Measurements from ENCODE around the gene PDIA5.

PDIA5 gene

DNA sequence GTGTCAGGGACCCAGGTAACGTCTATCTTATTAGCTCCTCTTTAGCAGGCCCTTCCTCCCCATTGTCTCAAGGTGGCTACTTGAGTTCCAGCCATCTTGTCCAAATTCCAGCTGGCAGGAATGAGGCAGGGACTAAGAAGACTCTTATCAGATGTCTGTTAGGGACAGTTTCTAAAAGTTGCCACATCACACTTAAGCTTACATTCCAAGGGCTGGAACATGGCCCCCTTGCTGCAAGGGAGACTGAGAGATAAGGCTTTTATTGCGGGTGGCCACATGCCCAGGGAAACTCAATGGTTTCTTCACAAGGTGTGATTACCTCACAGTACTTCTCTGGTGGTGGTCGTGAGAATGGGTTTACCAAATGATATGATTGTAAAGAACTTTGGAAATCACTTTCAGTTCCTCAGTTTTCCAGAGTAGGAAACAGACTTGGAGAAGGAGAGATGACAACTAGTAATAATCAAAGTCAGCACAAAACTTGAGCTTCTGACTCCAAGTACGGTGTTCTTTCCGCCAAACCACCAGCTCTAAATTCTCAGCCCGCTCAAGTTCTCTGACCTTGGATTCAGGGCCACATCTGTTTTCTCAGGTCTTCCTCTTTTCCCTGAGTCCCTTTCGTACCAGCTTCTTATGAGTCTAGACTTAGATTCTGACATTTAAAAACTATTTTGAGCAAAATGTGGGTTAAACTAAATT, 14.2 kb downstream of the PDIA5 start:
- H3K36me3 ChIP-seq (ENCODE audit: insufficient read depth, low read length), result peaks cover 3% of the 10 kb centered on the region; the same call in 1 of the 2 replicates
- H3K9ac ChIP-seq (ENCODE audit: insufficient read length), result no peak overlapping the region
- peak overlapping the region; percentile 75 for H3K27ac ChIP-seq
- no peak for TF ChIP-seq POLR2AphosphoS5 (IDR thresholded peaks at IDR 0.05; ENCODE audit: borderline replicate concordance, low read depth, low read length)
- no peak for TF ChIP-seq EZH2 (IDR thresholded peaks at IDR 0.05)
- DNase-seq (ENCODE audit: low read depth, low spot score), result no peak
- H3K9me3 ChIP-seq (ENCODE audit: low read depth, low read length), result no peaks in the 10 kb centered on the region
- H3K4me3 ChIP-seq, result peak overlapping the region; percentile 18

DNA sequence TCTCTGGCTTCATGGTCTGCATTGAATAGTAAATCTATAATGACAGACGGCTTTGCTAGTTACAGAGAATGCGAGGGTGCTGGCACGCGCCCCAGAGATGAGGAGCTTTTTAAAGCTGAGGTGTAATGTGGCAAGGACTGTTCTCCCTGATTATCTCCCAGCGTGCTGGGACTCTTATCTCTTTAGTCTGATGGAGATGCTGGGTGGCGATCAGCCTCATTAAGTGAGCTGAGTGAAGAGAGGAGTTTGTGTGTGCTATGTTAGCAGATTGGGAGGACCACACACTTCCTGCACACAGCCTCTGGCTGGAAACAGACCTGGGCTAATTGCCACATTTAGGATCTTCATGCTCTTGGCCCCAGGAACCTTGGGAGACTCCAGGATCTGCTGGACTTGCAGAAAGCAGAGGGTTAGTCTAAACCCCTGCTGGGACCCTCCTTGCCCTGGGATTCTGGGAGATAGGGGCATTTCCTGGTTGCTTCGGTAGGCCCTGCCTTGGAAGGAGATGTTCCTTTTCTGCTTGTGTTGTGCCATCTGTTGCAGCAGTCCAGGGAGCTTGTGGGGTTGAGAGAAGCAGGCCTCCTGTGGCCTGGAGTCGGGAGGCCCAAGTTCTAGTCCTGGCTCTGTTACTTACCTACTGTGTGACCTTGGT, 15.0 kb downstream of the PDIA5 start:
- Histone ChIP-seq H3K36me3 (ENCODE audit: insufficient read depth, low read length) (peaks cover 3% of the 10 kb centered on the region; the same call in 1 of the 2 replicates), H3K27ac (peak overlapping the region; percentile 75), H3K4me3 (peak overlapping the region; percentile 18), H3K9me3 (ENCODE audit: low read depth, low read length) (no peaks in the 10 kb centered on the region), H3K9ac (ENCODE audit: insufficient read length) (no peak overlapping the region)
- DNase-seq (ENCODE audit: low read depth, low spot score), result peak; percentile 37
- no peak for TF ChIP-seq EZH2 (IDR thresholded peaks at IDR 0.05)
- TF ChIP-seq POLR2AphosphoS5 (IDR thresholded peaks at IDR 0.05; ENCODE audit: borderline replicate concordance, low read depth, low read length), result peak; percentile 43; the same call in 1 of the 2 replicates
- TF ChIP-seq FOXP2 (optimal IDR thresholded peaks at IDR 0.05; ENCODE audit: control extremely low read depth, extremely low read length, insufficient read depth), result no peak

DNA sequence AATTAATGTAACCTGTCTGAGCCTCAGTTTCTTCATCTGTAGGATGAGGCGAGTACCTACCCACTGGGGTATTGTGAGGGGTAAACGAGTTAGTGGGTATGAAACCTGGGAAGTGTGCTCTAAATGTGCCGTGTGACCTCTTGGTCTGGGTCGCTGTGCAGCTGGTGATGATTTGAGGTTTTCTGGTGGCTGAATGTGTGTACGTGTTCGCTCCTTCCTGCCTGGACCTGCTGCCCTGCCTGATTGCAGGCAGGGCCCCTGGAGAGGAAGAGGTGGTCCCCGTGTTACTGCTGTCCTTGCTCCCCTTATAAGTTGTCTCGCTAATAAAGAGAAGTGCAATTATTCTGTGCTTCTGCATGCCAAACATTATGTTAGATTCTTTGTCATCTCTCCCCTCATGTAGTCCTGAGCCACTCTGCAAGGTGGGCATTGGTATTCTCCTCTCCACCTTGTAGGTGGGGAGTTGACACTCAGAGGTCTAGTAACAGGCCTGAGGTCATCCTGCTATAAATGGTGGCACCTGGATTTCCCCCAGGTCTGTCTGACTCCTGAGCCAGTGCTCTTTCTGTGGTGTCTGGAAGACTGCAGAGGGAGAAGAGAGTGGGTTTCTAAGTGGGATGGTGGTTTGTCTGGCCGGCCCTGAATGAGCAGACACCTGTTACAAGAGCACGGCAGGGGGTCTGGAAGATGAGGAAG, 15.7 kb downstream of the PDIA5 start:
- Histone ChIP-seq H3K36me3 (ENCODE audit: insufficient read depth, low read length) (peaks cover 3% of the 10 kb centered on the region; the same call in 1 of the 2 replicates), H3K9me3 (ENCODE audit: low read depth, low read length) (no peaks in the 10 kb centered on the region), H3K4me3 (peak overlapping the region; percentile 18; the same call in 1 of the 2 replicates), H3K9ac (ENCODE audit: insufficient read length) (no peak overlapping the region), H3K27ac (peak overlapping the region; percentile 75)
- DNase-seq (ENCODE audit: low read depth, low spot score), result no peak
- TF ChIP-seq EZH2 (IDR thresholded peaks at IDR 0.05), result no peak
- no peak for TF ChIP-seq FOXP2 (optimal IDR thresholded peaks at IDR 0.05; ENCODE audit: control extremely low read depth, extremely low read length, insufficient read depth)
- no peak for TF ChIP-seq POLR2AphosphoS5 (IDR thresholded peaks at IDR 0.05; ENCODE audit: borderline replicate concordance, low read depth, low read length)

DNA sequence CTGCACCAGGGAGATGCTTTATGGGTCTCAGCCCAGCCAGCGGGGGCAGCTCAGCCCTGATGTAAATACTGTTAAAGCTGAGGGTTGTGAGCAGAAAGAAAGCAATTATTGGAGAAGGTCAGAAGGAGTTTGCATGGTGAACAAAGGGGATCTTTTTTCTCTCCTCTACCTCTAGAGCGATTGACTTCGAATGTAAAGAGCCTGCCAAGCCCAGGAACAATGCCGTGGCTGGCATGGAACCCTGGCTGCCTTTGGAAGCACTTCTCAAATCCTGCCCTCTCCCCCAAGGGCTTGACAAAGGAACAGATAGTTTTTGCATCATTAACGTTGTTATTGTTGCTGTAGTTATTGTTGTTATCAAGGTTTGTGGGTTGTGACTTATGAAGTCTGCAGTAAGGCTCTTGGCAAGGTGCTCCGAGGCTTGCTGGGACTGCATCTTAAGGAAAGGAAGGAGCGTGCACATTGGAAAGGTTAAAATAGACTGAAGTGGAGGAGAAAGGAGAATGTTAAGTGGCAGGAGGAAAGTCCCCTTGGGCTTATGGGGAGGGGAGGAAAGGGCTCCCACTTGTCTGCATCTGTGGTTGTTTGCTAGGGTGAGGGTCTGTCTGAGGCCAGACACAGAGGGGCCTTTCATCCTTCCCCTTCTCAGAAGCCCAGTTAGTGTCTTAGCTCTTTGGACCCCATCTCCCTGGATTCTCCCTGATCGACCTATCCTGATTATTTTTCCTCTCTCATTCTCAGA, 16.7 kb downstream of the PDIA5 start:
- DNase-seq (ENCODE audit: low read depth, low spot score), result no peak
- no peaks in the 10 kb centered on the region for H3K9me3 ChIP-seq (ENCODE audit: low read depth, low read length)
- H3K9ac ChIP-seq (ENCODE audit: insufficient read length), result no peak overlapping the region
- TF ChIP-seq FOXP2 (optimal IDR thresholded peaks at IDR 0.05; ENCODE audit: control extremely low read depth, extremely low read length, insufficient read depth) (no peak), POLR2AphosphoS5 (IDR thresholded peaks at IDR 0.05; ENCODE audit: borderline replicate concordance, low read depth, low read length) (no peak), EZH2 (IDR thresholded peaks at IDR 0.05) (no peak)
- no peak overlapping the region for H3K4me3 ChIP-seq
- peaks cover 3% of the 10 kb centered on the region; the same call in 1 of the 2 replicates for H3K36me3 ChIP-seq (ENCODE audit: insufficient read depth, low read length)
- 0 out of 2 replicates have a peak overlapping the region, but pooled peaks have one; percentile 33 for H3K27ac ChIP-seq

DNA sequence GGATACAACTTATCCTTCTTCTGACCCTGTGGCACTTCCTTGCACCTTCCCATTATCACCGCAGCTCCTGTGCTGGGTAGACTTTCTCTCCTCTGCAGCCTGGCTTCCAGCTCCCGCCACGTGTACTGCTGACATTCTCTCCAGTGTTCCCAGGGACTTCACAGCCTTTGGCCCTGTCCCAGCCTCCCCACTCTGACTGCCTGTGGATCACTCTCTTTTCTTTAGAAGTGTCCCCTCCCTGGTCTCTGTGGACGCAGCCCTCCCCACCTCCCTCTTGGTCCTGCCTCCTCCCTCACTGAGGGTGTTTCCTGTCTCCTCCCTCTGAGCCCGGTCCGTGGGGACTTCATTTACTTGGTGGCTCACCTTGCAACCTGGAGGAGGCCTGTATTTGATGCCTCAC, 17.4 kb downstream of the PDIA5 start:
- Histone ChIP-seq H3K4me3 (no peak overlapping the region), H3K9me3 (ENCODE audit: low read depth, low read length) (no peaks in the 10 kb centered on the region), H3K36me3 (ENCODE audit: insufficient read depth, low read length) (peaks cover 3% of the 10 kb centered on the region; the same call in 1 of the 2 replicates), H3K27ac (no peak overlapping the region), H3K9ac (ENCODE audit: insufficient read length) (no peak overlapping the region)
- DNase-seq (ENCODE audit: low read depth, low spot score), result no peak
- TF ChIP-seq FOXP2 (optimal IDR thresholded peaks at IDR 0.05; ENCODE audit: control extremely low read depth, extremely low read length, insufficient read depth) (no peak), POLR2AphosphoS5 (IDR thresholded peaks at IDR 0.05; ENCODE audit: borderline replicate concordance, low read depth, low read length) (no peak), EZH2 (IDR thresholded peaks at IDR 0.05) (no peak)

DNA sequence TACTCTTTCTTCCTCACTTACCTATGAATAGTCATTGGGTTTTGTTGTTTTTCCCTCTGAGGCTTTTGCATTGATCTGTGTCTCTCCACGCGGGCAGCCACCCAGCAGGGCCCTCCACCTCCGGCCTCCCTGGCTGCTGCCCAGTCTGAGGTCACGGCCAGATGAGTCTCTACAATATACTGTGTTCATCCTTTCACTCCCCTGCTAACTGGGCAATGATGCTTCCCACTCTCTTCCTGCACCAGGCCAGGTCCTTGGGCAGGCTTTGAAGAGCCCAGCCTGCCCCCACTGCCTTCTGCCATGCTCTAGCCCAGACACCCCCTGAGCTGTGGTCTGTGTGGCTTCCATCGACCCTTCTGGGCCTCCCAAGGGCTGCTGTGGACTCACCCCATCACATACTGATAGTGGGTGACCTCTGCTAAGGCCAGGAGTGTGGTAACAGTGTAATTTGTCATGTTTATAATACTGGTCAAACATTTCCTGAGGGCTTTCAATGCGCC, 18.0 kb downstream of the PDIA5 start:
- Histone ChIP-seq H3K9ac (ENCODE audit: insufficient read length) (no peak overlapping the region), H3K9me3 (ENCODE audit: low read depth, low read length) (no peaks in the 10 kb centered on the region), H3K27ac (no peak overlapping the region), H3K4me3 (no peak overlapping the region), H3K36me3 (ENCODE audit: insufficient read depth, low read length) (peaks cover 9% of the 10 kb centered on the region; the same call in 1 of the 2 replicates)
- TF ChIP-seq POLR2AphosphoS5 (IDR thresholded peaks at IDR 0.05; ENCODE audit: borderline replicate concordance, low read depth, low read length) (no peak), EZH2 (IDR thresholded peaks at IDR 0.05) (no peak), FOXP2 (optimal IDR thresholded peaks at IDR 0.05; ENCODE audit: control extremely low read depth, extremely low read length, insufficient read depth) (no peak)
- DNase-seq (ENCODE audit: low read depth, low spot score), result no peak

DNA sequence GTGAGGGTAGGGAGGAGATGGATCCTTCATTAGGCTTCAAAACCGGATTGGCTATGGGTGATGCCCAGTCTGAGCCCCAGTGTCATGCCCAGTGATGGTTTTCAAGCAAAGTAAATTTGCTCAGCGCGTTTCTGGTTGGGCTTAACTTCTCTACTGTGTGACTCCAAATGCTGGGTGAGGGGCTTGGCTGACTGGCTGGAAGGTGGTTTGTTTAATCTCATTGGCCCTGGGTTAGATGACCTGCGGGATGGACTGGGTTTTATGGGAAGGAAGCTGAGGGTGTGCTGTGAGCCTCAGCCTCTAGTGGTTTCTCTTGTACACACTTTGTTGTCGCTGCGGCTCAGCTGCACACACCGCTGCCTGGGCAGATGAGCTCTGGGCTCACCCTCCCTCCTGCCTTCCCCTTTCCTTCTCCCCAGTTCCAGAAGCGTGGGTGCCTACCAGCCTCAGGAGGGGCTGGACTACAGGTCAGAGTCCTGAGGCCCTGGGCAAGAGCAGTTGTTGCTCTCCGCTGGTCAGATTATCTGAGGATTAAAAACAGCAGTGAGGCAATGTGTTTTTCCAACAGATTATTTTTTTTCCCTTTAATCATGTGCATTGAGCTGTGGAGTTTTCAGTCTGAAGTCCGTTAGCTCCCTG, 18.6 kb downstream of the PDIA5 start:
- H3K36me3 ChIP-seq (ENCODE audit: insufficient read depth, low read length), result peaks cover 13% of the 10 kb centered on the region; the same call in 1 of the 2 replicates
- peak overlapping the region; percentile 9 for H3K27ac ChIP-seq
- TF ChIP-seq FOXP2 (optimal IDR thresholded peaks at IDR 0.05; ENCODE audit: control extremely low read depth, extremely low read length, insufficient read depth), result no peak
- no peak for TF ChIP-seq POLR2AphosphoS5 (IDR thresholded peaks at IDR 0.05; ENCODE audit: borderline replicate concordance, low read depth, low read length)
- no peak for TF ChIP-seq EZH2 (IDR thresholded peaks at IDR 0.05)
- no peaks in the 10 kb centered on the region for H3K9me3 ChIP-seq (ENCODE audit: low read depth, low read length)
- no peak overlapping the region for H3K4me3 ChIP-seq
- DNase-seq (ENCODE audit: low read depth, low spot score), result no peak
- H3K9ac ChIP-seq (ENCODE audit: insufficient read length), result no peak overlapping the region

All from SK-N-MC (cell line).